GM12875 (cell line): ENCODE results near the gene CNN3.

Experiments used
- H3K4me3 ChIP-seq: one replicate; pipeline ENCODE4 v1.5.1; 2011; ENCODE audit warnings: low read depth, low read length, control low read depth
- TF ChIP-seq, protein P1 (sequence below): IDR thresholded peaks from 2 replicates; pipeline ENCODE4 v1.5.1; 2011; ENCODE audit warnings: low read depth, mild to moderate bottlenecking, control low read depth, inconsistent platforms, low read length, moderate library complexity, borderline replicate concordance; ENCODE audit not compliant: insufficient read depth

The CNN3 gene

GRCh38 chr1:94921977-94922376 is 4.9 kb downstream of the CNN3 start:
- TF ChIP-seq, protein P1, sequence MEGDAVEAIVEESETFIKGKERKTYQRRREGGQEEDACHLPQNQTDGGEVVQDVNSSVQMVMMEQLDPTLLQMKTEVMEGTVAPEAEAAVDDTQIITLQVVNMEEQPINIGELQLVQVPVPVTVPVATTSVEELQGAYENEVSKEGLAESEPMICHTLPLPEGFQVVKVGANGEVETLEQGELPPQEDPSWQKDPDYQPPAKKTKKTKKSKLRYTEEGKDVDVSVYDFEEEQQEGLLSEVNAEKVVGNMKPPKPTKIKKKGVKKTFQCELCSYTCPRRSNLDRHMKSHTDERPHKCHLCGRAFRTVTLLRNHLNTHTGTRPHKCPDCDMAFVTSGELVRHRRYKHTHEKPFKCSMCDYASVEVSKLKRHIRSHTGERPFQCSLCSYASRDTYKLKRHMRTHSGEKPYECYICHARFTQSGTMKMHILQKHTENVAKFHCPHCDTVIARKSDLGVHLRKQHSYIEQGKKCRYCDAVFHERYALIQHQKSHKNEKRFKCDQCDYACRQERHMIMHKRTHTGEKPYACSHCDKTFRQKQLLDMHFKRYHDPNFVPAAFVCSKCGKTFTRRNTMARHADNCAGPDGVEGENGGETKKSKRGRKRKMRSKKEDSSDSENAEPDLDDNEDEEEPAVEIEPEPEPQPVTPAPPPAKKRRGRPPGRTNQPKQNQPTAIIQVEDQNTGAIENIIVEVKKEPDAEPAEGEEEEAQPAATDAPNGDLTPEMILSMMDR, result no peak
- H3K4me3 ChIP-seq, result no peak overlapping the region

DNA sequence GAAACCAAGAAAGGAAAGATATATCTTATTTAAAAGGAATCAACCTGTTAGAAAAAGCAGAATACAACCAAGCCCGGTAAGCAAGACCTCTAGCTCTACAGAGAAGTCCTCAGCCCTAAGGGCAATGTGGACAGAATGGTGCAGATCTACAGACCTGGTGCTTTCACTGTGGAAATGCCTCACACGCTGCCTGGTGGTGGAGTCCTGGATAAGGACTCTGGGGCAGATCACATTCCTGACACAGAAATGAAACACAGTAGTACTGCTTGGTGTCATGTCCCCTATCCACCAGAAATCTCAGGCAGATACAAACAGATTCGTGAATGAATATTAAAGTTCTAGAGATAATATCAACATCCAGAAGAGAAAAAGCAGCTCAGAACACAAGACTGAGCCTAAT is 6.8 kb downstream of the CNN3 start:
- TF ChIP-seq, protein P1, result no peak
- no peak overlapping the region for H3K4me3 ChIP-seq

- TF ChIP-seq, protein P1, result no peak
- no peak overlapping the region for H3K4me3 ChIP-seq
Measured at GRCh38 chr1:94919241-94920030, 7.5 kb downstream of the CNN3 start.

GRCh38 chr1:94917251-94917650 is 9.7 kb downstream of the CNN3 start:
- TF ChIP-seq, protein P1, result no peak
- H3K4me3 ChIP-seq, result no peak overlapping the region

DNA sequence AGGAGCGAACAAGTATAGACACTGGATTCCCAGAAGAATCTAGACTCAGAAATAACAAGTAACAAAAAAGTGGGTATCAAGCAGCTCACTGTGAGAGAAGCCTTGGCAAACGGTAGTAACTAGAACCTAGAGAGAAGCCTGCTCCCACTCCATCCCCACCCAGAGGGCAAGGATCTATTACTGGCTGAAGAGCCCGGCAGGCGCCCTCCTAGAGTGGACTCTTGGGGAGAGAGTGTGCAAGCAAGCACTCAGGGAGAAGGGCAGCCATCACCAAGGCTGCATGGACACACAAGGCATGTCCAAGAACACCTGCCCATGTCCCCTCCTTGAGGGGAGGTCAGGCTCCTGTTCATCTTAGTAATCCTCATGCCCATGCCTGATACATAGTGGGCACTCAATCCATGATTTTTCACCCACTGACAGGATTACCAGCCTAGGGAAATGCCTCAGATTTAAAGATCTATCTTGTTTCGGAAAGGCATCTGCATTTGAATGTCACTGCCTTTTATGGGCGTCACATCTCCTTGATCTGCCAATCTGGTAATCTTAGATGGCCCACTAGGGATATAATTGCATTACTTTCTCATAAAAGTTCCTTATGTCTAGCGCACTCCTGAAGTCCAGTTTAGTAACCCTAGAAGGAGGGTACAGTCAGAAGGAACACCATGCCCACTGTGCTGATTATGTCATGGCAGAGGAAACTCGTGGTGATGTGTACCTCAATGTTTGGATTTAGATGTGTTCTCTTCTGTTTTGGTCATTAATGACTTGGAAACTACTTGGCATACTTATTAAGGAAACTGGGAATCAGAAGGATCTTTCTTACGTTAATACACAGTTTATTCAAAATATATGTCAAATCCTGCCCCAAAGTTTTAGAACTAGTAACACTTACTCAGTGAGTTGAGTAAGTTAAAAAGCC is 14.4 kb downstream of the CNN3 start:
- TF ChIP-seq, protein P1, result no peak
- no peak overlapping the region for H3K4me3 ChIP-seq

- H3K4me3 ChIP-seq, result no peak overlapping the region
- TF ChIP-seq, protein P1, result no peak
Measured at GRCh38 chr1:94909486-94909885, 17.4 kb downstream of the CNN3 start.
